Renal pelvis (tissue), 4 donors: Measurements from ENCODE around the gene EPHA10. TPM values are rescaled to one million over a fixed set of nuclear protein-coding genes. Genes with fewer than 3 reads are reported as not detected.
"Not testable (repeated sequence)": the region's sequence is repeated elsewhere in the genome, so short reads cannot be mapped to it uniquely, and the experiment has no call there.

Experiments
- DNase-seq: peaks from one replicate; pipeline ENCODE4 v3.0.0-alpha.2; 2013
- polyA plus RNA-seq, 3 donors: library from polyadenylated mRNA; unstranded; fragments of 120-200 nt; gene quantifications; one replicate each; pipeline ENCODE4 v1.2.1, GENCODE V29; 2013; ENCODE audit not compliant: insufficient read length in 3 of 3

Gene EPHA10
- polyA plus RNA-seq, 3 donors = 0.12 to 0.24 (median 0.13) TPM

DNA sequence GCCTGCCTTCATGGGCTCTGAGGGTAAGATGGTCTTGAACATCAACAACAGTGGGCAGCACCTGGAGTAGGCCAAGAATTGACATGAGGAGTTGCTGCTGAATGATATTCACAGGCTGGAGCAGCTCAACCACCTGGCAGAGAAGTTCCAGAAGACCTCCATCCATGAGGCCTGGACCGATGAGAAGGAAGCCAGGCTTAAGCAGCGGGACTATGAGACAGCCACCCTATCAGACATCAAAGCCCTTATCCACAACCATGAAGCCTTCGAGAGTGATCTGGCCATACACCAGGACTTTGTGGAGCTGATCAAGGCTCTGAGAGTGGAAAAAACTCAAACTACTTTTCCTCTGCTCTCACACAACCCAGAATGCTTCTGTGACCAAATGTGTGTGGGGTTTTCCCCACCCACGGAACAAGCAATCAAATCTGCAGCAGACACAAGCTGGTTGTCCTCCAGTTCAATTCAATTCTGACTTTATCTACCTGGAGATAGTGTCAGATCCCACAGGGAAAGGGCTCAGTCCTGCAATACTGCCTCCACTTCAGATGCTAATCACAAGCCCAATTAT is 12.1 kb upstream of the EPHA10 start:
- no peak for DNase-seq

DNA sequence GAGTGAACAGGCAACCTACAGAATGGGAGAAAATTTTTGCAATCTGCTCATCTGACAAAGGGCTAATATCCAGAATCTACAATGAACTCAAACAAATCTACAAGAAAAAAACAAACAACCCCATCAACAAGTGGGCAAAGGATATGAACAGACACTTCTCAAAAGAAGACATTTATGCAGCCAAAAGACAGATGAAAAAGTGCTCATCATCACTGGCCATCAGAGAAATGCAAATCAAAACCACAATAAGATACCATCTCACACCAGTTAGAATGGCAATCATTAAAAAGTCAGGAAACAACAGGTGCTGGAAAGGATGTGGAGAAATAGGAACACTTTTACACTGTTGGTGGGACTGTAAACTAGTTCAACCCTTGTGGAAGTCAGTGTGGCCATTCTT is 6.5 kb upstream of the EPHA10 start:
- DNase-seq = not testable (repeated sequence)

- DNase-seq = no peak
These were observed 2.6 kb upstream of the EPHA10 start for GRCh38 chr1:37767488-37767887.

- DNase-seq = no peak
These were observed 1.2 kb upstream of the EPHA10 start for GRCh38 chr1:37765916-37766664.

DNA sequence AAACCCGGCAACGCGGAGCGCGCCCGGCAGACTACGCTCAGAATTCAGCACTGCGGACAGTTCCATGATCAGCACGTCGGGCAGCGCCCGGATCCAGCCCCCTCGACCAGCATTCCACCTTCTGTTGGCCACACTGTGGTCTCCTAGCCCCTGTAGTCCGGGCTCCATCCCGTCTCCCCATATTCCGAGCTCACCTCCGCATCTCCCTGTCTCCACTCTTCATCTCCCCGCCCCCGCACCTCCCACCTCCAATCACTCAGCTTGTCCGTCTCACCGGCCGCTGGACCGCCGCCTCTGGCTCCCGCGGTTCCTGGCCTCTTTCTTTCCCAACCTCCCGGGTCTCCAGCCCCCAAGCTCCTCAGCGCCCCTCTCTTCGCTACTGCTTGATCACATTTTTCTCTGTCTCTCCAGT is 500 bp downstream of the EPHA10 start:
- DNase-seq = peak; percentile 65

DNA sequence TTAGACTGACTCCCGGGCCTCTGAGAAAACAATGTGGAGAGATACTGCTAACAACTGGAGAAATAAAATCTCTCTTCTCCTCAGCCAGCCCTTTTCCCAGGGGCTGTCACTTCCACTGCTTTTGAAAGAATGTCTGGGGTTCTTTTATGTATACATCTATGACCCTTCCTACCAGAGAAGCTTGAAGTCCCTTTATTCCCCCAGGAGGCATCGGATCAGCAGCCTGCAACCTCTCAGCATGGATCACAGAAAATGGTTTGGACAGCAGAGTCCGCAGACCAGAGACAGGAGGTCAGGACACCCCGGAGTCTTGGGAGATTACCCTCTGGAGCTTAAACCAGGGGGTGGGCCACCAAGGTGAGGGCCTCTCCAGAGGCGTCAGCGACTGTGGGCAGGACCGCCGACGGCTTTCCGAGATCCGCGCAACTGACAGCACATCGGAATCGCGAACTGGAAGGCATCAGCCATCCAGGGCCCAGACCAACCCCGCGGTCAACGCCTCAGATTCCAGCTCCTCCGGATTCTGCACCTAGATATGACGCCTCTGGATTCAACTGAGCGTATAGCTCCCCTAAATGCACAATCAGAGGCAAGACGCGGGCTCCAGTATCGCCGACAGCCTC is 1.0 kb downstream of the EPHA10 start:
- DNase-seq = no peak

DNA sequence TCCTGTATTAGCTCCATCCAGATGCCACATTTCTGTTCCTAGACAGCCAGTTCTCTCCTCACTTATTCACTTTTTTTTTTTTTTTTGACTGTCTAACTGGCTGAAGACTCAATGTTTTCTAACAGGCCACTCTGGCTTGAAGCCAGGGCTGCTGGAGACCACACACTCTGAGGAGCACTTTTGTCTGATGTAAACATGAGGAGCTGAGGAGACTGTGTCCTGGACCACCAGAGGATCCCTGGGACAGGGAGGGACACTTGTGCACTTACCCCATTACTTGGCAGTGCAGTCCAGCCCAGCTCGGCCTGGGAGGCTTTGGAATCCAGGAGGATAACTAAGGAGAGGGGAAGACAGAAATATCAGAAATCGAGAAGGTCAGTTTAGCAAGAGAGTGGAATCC is 2.4 kb downstream of the EPHA10 start:
- DNase-seq = no peak

DNA sequence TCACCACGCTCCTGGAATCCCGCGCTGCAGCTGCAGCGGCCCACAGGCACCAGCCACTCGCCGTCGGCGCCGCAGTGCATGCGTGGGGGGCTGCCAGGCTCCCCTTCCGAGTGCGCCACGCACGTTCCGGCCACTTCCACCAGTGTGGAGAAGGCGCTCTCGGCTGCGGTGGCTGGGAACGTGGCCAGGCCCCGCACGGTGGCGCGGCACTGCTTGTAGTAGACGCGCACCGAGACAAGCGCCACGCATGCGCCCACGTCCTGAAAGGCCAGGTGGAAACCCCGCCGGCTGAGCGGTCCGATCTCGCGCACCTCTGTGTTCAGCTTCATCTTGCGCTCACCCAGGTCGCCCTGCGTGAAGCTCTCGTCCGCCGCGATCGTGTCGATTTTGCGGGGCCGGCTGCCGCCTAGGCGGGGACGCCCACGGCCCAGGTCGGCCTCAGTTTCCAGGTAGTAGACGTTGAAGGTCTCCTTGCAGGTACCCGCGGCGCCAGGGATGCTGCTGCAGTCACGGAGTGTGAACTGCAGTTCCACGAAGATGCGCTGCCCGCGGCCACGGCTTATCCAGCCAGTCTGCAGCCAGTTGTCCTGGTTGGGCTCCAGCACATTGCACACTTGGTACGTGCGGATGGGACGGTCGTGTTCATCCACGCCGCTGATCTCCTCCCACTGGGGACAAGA is 3.4 kb downstream of the EPHA10 start:
- DNase-seq = no peak

DNA sequence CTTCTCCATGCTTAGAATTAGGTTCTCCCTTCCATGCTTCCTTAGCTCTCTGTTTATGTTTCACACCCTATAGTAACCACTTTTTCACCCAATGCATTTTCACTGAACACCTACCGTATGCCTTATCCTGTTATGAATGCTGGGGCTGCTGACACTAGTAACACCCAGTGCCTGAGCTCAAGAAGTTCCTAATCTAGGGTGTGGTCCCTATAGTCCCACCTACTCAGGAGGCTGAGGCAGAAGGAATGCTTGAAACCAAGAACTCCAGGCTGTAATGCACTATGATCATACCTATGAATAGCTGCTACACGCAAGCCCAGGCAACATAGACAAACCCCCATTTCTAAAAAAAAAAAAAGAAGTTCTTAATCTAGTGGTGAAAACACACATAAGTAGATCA is 5.5 kb downstream of the EPHA10 start:
- DNase-seq = no peak

GRCh38 chr1:37755951-37756560 is 8.9 kb downstream of the EPHA10 start:
- DNase-seq = no peak

DNA sequence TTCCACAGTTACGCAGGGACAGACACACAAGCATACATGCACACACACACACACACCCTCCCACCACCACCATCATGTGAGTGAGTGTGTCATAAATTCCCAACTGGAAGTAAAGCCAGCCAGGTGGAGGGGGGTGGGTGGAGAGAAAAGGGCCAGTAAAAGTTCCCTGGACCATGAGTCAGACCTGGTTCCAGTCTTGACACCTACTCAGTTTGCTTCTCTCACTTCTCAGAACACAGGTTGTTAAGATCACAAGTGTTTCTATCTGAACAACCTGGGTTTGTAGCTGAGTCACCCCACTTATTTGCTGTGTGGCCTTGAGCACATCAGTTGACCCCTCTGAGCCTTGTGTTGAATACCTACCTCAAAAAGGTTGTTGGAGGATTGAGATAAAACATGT is 9.6 kb downstream of the EPHA10 start:
- no peak for DNase-seq

- DNase-seq = no peak
These were observed 11.2 kb downstream of the EPHA10 start for GRCh38 chr1:37753473-37754321.

GRCh38 chr1:37752583-37753471 is 12.1 kb downstream of the EPHA10 start:
- DNase-seq = peak; percentile 16

- no peak for DNase-seq
These were observed 12.7 kb downstream of the EPHA10 start for GRCh38 chr1:37752213-37752582.

DNA sequence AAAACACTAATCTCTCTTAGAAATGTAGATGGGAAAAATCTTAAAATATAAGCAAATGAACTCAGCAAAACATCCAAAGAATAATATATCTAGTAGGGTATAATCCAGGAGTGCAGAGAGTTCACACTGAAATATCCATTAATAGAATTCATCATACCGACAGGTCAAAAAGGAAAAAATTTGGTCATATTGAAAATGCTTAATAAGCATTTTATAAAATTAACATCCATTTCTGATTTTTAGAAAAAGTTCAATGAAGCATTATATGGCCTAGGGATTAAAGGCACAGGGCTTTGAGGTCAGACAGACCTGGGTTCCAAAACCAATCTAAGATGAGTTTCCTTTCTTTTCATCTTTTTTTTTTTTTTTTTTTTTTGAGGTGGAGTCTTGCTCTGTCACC is 16.4 kb downstream of the EPHA10 start:
- no peak for DNase-seq

- DNase-seq = no peak
These were observed 18.1 kb downstream of the EPHA10 start for GRCh38 chr1:37746806-37747205.

DNA sequence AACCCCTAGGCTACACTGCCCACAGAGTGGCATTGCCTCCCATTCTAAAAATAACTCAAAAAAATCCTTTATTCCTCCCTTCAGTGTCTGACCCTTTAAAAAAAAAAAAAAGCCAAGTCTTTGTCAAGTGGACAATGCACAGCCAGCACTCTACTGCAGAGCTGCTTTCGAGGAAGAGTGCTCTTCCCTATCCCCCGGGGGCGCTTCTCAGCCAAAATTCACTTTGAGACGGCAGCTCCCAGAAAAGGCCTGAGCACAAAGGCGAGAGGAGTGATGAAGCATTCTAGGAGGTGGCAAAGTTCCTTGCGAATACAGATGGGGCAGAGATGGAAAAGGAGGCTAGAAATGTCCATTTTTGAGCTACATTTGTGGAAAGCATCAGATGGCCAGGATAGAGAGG is 23.3 kb downstream of the EPHA10 start:
- DNase-seq = no peak

- DNase-seq = no peak
These were observed 23.8 kb downstream of the EPHA10 start for GRCh38 chr1:37741130-37741529.

DNA sequence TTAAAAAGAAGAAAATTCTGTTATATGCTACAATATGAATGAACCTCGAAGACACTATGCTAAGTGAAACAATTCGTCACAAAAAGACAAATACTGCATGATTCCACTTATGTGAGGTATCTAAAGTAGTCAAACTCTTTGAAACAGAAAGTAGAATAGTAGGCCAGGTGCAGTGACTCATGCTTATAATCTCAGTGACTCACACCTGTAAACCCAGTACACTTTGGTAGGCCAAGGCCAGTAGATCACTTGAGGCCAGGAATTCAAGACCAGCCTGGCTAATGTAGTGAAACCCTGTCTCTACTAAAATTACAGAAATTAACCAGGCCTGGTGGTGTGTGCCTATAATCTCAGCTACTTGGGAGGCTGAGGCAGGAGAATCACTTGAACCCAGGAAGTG is 25.7 kb downstream of the EPHA10 start:
- DNase-seq = no peak

GRCh38 chr1:37738619-37739018 is 26.3 kb downstream of the EPHA10 start:
- not testable (repeated sequence) for DNase-seq
